Stimulated activated effector memory CD8-positive, alpha-beta T cell treated with anti-CD3 and anti-CD28 coated beads, Interleukin-12 subunit alpha, Interleukin-12 subunit beta, amount 100 ng/mL, for 72 hours (primary cell): ENCODE measurements around the gene SAMD4B.
"Not testable (repeated sequence)": the region's sequence is repeated elsewhere in the genome, so short reads cannot be mapped to it uniquely, and the experiment has no call there.

ENCODE experiments used
- ATAC-seq: fragments of 150-1000 bp; cut with Tn5 transposase; 2 replicates; pipeline ENCODE4 v1.10.0; 2021
- DNase-seq, 2 donors: peaks; one replicate each; pipeline ENCODE4 v3.0.0; 2021 to 2022; ENCODE audit warnings: low spot score in 2 of 2
- H3K27ac Mint-ChIP-seq: one replicate; pipeline ENCODE4 v1.8.0; 2022; ENCODE audit warnings: mild to moderate bottlenecking, mixed read lengths
- H3K36me3 Mint-ChIP-seq: one replicate; pipeline ENCODE4 v1.8.0; 2022; ENCODE audit warnings: mild to moderate bottlenecking, mixed read lengths
- H3K4me1 Mint-ChIP-seq: one replicate; pipeline ENCODE4 v1.8.0; 2022; ENCODE audit warnings: mixed read lengths
- H3K4me3 Mint-ChIP-seq: one replicate; pipeline ENCODE4 v1.8.0; 2022; ENCODE audit warnings: mild to moderate bottlenecking, mixed read lengths
- H3K9me3 Mint-ChIP-seq: one replicate; pipeline ENCODE4 v1.8.0; 2022; ENCODE audit warnings: mixed read lengths

The SAMD4B gene

GRCh38 chr19:39307046-39307821, 35.0 kb upstream of the SAMD4B start:
- H3K27ac Mint-ChIP-seq = no peak overlapping the region
- ATAC-seq = peak; percentile 53
- H3K36me3 Mint-ChIP-seq = peaks cover 29% of the 10 kb centered on the region
- no peaks in the 10 kb centered on the region for H3K9me3 Mint-ChIP-seq
- H3K4me1 Mint-ChIP-seq = peaks cover 30% of the 10 kb centered on the region
- DNase-seq = no peak
- H3K4me3 Mint-ChIP-seq = no peak overlapping the region

GRCh38 chr19:39307822-39308530, 34.2 kb upstream of the SAMD4B start:
- Mint-ChIP-seq H3K36me3 (peaks cover 37% of the 10 kb centered on the region), H3K4me1 (peaks cover 34% of the 10 kb centered on the region), H3K9me3 (no peaks in the 10 kb centered on the region), H3K27ac (no peak overlapping the region), H3K4me3 (no peak overlapping the region)
- DNase-seq = no peak
- ATAC-seq = peak; percentile 40

DNA sequence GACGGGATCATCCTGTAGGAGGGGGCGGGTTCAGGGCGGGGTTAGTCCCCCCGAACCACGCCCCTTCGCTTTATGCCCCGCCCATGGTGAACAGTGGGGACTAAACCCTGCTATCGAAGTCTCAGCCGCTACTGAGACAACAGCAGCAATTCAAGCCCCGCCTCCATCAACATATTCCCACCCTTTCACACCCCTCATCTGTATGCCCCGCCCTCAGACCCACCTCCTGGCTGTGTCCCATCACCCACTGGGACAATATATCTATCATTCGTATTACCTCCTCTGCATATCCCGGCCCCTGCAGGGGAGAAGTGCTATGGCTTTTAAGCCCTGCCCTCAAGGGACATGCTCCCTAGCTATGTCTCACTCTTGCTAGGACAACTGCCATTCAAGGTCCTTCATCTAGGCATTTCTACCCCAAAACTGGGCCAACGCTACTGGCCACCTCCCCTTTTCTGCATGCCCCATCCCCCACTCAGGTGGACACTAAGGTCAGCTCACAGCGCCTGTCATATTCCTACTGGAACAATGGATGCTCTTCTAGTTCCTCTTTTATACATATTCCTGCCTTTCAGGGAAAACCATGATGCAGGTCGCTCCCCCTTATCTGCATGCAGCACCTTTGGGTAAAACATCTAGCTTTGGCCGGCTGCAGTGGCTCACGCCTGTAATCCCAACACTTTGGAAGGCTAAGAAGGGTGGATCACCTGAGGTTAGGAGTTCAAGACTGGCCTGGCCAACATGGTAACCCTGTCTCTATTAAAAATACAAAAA, 33.5 kb upstream of the SAMD4B start:
- Mint-ChIP-seq H3K36me3 (peaks cover 44% of the 10 kb centered on the region), H3K27ac (peak overlapping the region; percentile 26), H3K4me1 (peaks cover 35% of the 10 kb centered on the region), H3K4me3 (no peak overlapping the region), H3K9me3 (no peaks in the 10 kb centered on the region)
- ATAC-seq (peak; percentile 11), DNase-seq (no peak)

- H3K27ac Mint-ChIP-seq = peak overlapping the region; percentile 36
- H3K9me3 Mint-ChIP-seq, DNase-seq, ATAC-seq, H3K4me3 Mint-ChIP-seq: not testable (repeated sequence)
- H3K4me1 Mint-ChIP-seq = peaks cover 35% of the 10 kb centered on the region
- H3K36me3 Mint-ChIP-seq = peaks cover 44% of the 10 kb centered on the region
These were observed 32.9 kb upstream of the SAMD4B start for GRCh38 chr19:39309305-39309670.

DNA sequence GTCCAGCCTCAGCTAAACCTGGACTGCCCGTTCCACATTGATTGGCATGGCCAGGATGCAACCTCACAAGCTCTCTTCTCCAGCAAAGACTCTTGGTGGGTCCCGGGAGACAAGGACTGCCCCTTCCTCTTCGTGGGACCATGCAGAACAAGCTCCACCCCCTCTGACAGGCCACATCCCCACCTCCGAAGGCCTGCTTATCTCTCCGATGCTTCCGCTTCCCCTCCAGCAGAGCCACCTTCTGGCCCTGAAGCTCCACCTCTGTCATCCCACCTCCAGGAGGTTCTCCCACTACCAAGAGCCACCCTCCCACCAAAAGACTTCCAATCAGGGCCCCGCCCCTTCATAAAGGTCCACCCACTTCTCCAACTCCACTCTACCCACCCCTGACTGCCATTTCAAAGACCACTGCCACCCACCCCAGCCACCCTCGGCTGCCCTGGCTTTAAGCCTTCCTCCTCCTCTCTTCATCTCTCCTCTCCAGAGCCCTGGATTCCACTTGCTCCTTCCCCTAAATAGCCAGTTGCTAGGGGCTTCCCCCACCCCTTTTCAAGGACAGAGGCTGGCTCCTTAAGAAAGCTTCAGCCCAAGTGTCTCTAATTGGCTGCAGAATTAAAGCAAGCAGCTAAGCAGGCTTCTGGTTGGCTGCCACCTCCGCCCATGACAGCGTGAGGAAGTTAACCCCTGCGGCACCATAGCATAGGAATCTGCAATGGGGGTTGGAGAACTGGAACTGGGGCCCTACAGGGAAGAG, 31.5 kb upstream of the SAMD4B start:
- ATAC-seq (no peak), DNase-seq (no peak)
- peaks cover 47% of the 10 kb centered on the region for H3K36me3 Mint-ChIP-seq

DNA sequence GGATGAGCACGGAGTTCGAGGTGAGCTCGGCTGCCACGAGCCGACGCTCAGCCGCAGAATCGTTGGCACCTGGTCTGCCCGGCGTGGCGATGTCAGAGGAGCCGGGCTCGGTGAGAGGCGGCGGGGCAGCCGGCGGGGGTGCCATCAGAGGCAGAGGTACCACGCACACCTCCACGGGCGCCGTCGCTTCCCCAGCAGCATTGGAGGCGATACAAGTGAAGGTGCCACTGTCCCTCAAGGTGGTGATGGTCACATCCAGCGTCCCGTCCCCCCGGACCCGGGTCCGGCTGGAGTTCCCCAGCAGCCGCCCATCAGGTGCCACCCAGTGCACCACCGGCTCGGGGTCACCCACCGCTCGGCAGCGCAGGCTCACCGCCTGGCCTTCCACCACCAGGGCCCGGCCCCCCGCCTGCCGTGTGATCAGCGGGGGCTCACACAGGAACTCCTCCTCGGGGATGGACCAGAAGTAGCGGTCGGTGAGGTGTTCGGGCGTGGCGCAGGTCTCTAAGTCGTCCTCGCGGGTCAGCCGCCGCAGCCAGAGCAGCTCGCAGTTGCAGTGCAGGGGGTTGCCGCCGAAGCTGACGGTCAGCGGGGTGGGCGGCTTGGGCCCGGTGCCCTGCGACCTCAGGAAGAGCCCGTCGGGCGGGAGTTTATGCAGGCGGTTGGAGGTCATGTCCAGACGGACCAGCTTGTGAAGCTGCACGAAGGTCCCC, 28.0 kb upstream of the SAMD4B start:
- no peak for DNase-seq
- no peak overlapping the region for H3K27ac Mint-ChIP-seq
- H3K4me3 Mint-ChIP-seq = no peak overlapping the region
- ATAC-seq = no peak
- peaks cover 40% of the 10 kb centered on the region for H3K36me3 Mint-ChIP-seq
- H3K4me1 Mint-ChIP-seq = peaks cover 41% of the 10 kb centered on the region
- no peaks in the 10 kb centered on the region for H3K9me3 Mint-ChIP-seq

More for the DNA sequence above, 31.5 kb upstream of the SAMD4B start:
- Mint-ChIP-seq H3K4me3 (no peak overlapping the region), H3K4me1 (peaks cover 35% of the 10 kb centered on the region), H3K9me3 (no peaks in the 10 kb centered on the region), H3K27ac (peak overlapping the region; percentile 56)

GRCh38 chr19:39315933-39316332, 26.3 kb upstream of the SAMD4B start:
- Mint-ChIP-seq H3K4me3 (no peak overlapping the region), H3K36me3 (peaks cover 34% of the 10 kb centered on the region), H3K27ac (no peak overlapping the region), H3K9me3 (no peaks in the 10 kb centered on the region), H3K4me1 (peaks cover 38% of the 10 kb centered on the region)
- DNase-seq (no peak), ATAC-seq (no peak)

DNA sequence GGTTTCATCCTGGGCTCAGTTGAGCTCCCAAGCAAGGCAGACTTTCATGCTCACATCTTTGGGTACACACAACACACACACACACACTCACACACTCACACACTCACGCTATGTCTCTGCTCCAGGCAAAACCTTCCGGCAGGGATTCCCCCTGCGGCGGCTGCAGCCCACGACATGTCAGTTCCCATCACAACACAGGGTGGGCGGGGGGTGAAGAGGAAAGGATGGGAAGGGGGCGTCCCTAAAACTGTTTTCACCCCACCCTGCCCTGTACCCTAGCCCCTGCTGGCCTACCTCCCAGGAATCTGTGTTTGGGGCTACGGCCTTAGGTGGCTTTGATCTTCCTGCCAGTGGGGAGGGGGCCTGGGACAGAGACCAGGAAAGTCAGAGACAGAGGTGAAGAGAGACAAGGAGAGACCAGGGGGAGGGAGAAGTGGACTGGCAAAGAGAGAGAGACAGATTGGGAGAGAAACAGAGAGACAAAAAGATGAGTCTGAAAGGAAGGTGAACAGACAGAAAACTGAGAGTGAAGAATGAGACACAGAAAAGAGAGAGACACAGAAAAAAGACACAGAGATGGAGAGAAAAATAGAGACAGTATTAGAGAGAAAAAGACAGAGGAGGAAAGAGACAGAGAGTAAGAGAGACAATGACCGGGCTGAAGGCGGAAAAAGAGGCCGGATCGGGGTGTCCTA, 25.4 kb upstream of the SAMD4B start:
- ATAC-seq = no peak

GRCh38 chr19:39317476-39317875, 24.7 kb upstream of the SAMD4B start:
- no peak overlapping the region for H3K27ac Mint-ChIP-seq
- peaks cover 19% of the 10 kb centered on the region for H3K36me3 Mint-ChIP-seq
- no peaks in the 10 kb centered on the region for H3K9me3 Mint-ChIP-seq
- DNase-seq (no peak), ATAC-seq (no peak)
- no peak overlapping the region for H3K4me3 Mint-ChIP-seq
- H3K4me1 Mint-ChIP-seq = peaks cover 41% of the 10 kb centered on the region

More for the DNA sequence above, 25.4 kb upstream of the SAMD4B start:
- Mint-ChIP-seq H3K9me3 (no peaks in the 10 kb centered on the region), H3K4me3 (no peak overlapping the region), H3K4me1 (peaks cover 39% of the 10 kb centered on the region), H3K27ac (no peak overlapping the region), H3K36me3 (peaks cover 26% of the 10 kb centered on the region)
- DNase-seq = no peak

DNA sequence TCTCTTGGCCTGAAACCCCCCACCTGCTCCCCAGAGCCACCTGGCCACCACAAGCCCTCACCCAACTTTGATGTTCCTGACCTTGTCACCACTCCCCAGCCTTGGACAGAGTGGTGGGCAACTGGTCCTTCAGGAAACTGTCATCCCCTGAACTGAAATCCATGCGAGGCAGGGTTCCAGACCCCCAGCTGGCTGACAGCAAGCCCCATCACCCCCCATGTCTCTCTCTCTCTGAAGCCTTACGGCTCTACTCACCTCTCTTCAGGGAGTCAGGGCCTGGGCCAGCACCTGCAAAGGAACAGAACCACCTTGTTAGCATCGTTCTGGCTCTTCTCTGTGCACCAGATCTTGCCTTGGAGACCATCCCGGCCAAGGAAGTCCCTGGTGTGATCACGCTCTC, 24.1 kb upstream of the SAMD4B start:
- Mint-ChIP-seq H3K9me3 (no peaks in the 10 kb centered on the region), H3K36me3 (peaks cover 13% of the 10 kb centered on the region), H3K4me1 (peaks cover 41% of the 10 kb centered on the region), H3K27ac (peak overlapping the region; percentile 32), H3K4me3 (no peak overlapping the region)
- ATAC-seq (no peak), DNase-seq (no peak)

DNA sequence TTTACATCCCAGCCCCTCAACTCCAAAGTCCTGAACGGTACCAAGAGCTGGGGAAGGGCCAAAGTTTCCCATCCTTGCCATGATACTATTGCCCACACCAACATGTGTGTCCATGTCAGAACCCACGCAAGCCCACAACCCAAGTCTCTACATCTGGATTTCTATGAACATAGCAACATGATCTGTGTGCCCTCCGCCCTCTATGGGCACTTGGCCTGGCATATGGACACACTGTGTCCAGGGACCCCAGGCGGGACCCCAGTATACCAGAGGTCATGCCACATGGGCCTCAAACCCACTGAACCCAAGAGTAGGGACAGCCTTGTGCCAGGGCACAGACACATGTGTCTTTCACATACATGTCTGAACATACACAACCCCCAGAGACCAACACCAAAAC, 23.5 kb upstream of the SAMD4B start:
- DNase-seq (no peak), ATAC-seq (no peak)
- peaks cover 7% of the 10 kb centered on the region for H3K36me3 Mint-ChIP-seq
- peak overlapping the region; percentile 69 for H3K4me3 Mint-ChIP-seq
- no peaks in the 10 kb centered on the region for H3K9me3 Mint-ChIP-seq
- H3K4me1 Mint-ChIP-seq = peaks cover 45% of the 10 kb centered on the region
- no peak overlapping the region for H3K27ac Mint-ChIP-seq

DNA sequence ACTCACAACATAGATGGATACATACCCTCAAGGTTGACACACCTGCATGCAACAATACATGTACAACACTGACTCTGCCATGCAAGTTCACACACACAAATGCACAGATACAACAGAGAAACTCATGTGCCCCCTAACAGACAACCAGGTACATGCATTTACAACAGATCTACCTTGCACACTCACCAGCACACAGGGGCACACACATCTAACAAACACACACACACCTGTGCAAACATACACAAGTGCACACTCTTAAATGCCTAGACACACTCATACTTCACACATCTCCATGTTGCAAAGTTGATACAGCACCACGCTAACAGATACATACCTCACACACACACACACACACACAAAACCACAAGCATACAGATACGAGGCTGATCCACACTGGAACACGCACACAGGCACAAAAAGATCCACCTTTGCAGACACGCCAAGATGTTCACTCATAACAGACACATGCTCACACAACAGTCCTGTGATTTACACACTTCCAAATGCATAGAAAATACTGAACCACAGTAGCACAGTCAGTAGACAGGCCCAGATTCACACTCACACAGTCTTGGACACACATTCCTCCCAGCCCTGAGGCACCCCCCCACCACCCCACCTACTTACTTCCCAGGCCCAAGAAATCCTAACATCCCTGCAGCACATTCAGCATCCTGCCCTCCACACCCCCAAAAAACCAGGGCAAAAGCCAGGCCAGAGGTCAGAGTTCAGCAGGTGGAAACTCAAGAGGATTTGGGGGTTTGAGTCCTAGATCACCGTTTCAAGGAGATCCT, 22.9 kb upstream of the SAMD4B start:
- Mint-ChIP-seq H3K36me3 (peaks cover 6% of the 10 kb centered on the region), H3K27ac (no peak overlapping the region), H3K4me1 (peaks cover 45% of the 10 kb centered on the region), H3K9me3 (no peaks in the 10 kb centered on the region), H3K4me3 (peak overlapping the region; percentile 69)
- no peak for ATAC-seq
- no peak for DNase-seq

DNA sequence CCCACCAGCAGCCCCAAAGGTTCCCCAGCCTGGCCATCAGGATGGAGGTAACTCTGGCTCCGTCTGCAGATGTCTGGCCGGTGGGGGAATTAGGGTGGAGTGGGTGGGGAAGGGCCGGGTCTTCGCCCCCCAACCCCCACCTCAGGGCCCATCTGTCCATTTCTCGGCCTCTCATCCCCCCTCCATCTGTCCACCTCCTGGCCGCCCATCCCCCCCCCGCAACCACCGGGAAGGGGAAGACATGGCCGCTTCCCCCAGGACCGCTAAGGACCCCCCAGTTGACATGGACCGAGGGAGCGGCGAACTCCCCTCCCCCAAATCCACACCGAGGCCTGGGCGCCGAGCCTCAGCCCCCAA, 22.4 kb upstream of the SAMD4B start:
- peak overlapping the region; percentile 69 for H3K4me3 Mint-ChIP-seq
- DNase-seq (no peak), ATAC-seq (no peak)
- H3K36me3 Mint-ChIP-seq = peaks cover 7% of the 10 kb centered on the region
- no peaks in the 10 kb centered on the region for H3K9me3 Mint-ChIP-seq
- H3K4me1 Mint-ChIP-seq = peaks cover 45% of the 10 kb centered on the region
- no peak overlapping the region for H3K27ac Mint-ChIP-seq
